Keratinocyte (primary cell): ENCODE measurements around the gene EIF4E1B.

ENCODE experiments used
- EZH2 ChIP-seq: IDR thresholded peaks from one replicate; pipeline ENCODE4 v1.6.1; 2012; ENCODE audit warnings: inconsistent platforms, mild to moderate bottlenecking, low read length, moderate library complexity
- TF ChIP-seq, protein P1 (sequence below), 3 experiments: IDR thresholded peaks in 1 of 3; conservative IDR thresholded peaks in 1 of 3; optimal IDR thresholded peaks in 1 of 3; 2 replicates in 2 of 3; 3 replicates in 1 of 3; pipeline versions ENCODE3 to v1.5.1; 2011; ENCODE audit warnings: low read length in 3 of 3, mild to moderate bottlenecking in 3 of 3, moderate library complexity in 2 of 3, control low read depth in 1 of 3, inconsistent platforms in 1 of 3; ENCODE audit not compliant: insufficient read depth in 2 of 3; ENCODE audit errors: extremely low read depth in 1 of 3

GRCh38 chr5:176639208-176639607, 8.7 kb downstream of the EIF4E1B start:
- TF ChIP-seq, protein P1, sequence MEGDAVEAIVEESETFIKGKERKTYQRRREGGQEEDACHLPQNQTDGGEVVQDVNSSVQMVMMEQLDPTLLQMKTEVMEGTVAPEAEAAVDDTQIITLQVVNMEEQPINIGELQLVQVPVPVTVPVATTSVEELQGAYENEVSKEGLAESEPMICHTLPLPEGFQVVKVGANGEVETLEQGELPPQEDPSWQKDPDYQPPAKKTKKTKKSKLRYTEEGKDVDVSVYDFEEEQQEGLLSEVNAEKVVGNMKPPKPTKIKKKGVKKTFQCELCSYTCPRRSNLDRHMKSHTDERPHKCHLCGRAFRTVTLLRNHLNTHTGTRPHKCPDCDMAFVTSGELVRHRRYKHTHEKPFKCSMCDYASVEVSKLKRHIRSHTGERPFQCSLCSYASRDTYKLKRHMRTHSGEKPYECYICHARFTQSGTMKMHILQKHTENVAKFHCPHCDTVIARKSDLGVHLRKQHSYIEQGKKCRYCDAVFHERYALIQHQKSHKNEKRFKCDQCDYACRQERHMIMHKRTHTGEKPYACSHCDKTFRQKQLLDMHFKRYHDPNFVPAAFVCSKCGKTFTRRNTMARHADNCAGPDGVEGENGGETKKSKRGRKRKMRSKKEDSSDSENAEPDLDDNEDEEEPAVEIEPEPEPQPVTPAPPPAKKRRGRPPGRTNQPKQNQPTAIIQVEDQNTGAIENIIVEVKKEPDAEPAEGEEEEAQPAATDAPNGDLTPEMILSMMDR (optimal IDR thresholded peaks at IDR 0.05 in 1 of 3, IDR thresholded peaks at IDR 0.05 in 1 of 3, conservative IDR thresholded peaks at IDR 0.05 in 1 of 3; ENCODE audit: extremely low read depth in 1 of 3, insufficient read depth in 2 of 3, low read length in 3 of 3) = no peak
- no peak for TF ChIP-seq EZH2
